AG04449 (cell line): ENCODE results near the gene C10orf53.

Experiments
- CTCF ChIA-PET: fragments of 350-600 bp; formaldehyde crosslinking; extraction: SDS; loops from one replicate; lab custom pipeline; 2021; ENCODE audit warnings: antibody characterized with exemption; lab: Yijun Ruan, JAX
- POLR2A ChIA-PET: fragments of 400-600, 350-600 bp; formaldehyde crosslinking; extraction: SDS; loops from one replicate; lab custom pipeline; 2020; ENCODE audit warnings: antibody characterized with exemption, inconsistent platforms; lab: Yijun Ruan, JAX
- DNase-seq: peaks from one replicate; pipeline ENCODE4 v3.0.0-alpha.2; 2010; ENCODE audit warnings: low read depth, low spot score
- H3K4me3 ChIP-seq: 2 replicates; pipeline ENCODE4 v1.5.1; 2011; ENCODE audit warnings: low read depth, mild to moderate bottlenecking, control low read depth, low read length
- CTCF ChIP-seq: IDR thresholded peaks from one replicate; pipeline ENCODE4 v1.5.1; 2011; ENCODE audit warnings: mild to moderate bottlenecking, moderate library complexity, low read length, control low read depth, inconsistent platforms; ENCODE audit not compliant: insufficient read depth; ENCODE audit errors: missing control alignments

C10orf53 gene

GRCh38 chr10:49736564-49737113 lies 57.2 kb downstream of the C10orf53 start:
- CTCF ChIA-PET: no interaction called here
- TF ChIP-seq CTCF: no peak
- no peak overlapping the region for H3K4me3 ChIP-seq
- DNase-seq: no peak
- POLR2A ChIA-PET: no interaction called here

DNA sequence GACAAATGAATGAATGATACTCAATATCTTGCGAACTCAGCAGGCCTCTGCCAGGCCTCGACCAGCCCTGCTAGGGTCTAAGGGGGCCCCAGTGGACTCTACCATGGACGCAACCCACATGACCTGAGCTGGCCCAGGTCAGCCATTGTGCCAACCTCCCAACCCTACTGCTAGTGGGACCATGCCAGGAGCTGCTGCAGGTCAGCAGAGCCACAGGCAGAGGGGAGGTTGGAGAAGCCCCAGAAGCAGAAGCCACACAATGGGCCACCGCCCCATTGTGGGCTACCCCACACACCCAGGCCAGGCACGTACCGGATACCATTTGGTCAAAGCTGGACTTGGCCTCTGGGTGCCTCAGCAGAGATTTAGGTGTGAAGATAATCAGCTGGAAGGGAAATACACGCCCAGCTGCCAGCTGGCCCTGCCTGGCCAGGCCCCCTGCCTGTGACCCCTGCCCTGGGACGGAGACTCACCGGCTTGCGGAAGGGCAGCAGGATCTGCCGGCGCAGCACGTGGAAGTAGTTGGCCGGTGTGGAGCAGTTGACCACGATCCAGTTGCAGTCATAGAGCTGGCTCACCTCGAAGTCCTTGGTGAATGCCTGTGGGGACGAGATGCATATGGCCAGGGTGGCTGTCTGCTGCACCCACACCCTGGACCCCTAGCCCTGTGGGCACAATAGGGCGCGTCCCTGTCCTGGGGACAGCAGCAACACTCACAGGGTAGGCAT lies 58.2 kb downstream of the C10orf53 start:
- H3K4me3 ChIP-seq: no peak overlapping the region
- DNase-seq: no peak
- TF ChIP-seq CTCF: no peak
- CTCF ChIA-PET: no interaction called here
- POLR2A ChIA-PET: no interaction called here

- CTCF ChIA-PET: no interaction called here
- POLR2A ChIA-PET: no interaction called here
- H3K4me3 ChIP-seq: no peak overlapping the region
- no peak for DNase-seq
- no peak for TF ChIP-seq CTCF
Observed at GRCh38 chr10:49738616-49739360, 59.3 kb downstream of the C10orf53 start.

DNA sequence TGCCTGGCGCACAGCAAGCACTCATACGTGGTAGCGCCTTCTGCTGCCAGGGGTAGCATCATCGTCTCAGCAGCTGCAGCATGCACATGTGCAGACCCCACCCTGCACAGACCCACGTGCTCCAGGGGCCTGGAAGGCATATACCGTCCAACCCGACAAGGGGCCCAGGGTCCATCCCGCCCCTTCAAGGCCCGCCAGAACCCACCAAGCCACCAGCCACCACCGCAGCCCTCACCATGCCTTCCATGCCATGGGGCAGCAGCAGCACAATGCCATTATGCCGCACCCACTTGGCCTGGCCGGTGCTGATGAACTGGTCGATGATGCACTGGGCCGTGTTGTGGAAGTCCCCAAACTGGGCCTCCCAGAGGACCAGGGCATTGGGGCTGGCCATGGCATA lies 60.0 kb downstream of the C10orf53 start:
- TF ChIP-seq CTCF: no peak
- ChIA-PET POLR2A (no interaction called here), CTCF (no interaction called here)
- no peak overlapping the region for H3K4me3 ChIP-seq
- no peak for DNase-seq

- POLR2A ChIA-PET: no interaction called here
- CTCF ChIA-PET: no interaction called here
- no peak for DNase-seq
- TF ChIP-seq CTCF: no peak
- no peak overlapping the region for H3K4me3 ChIP-seq
Observed at GRCh38 chr10:49740346-49741107, 61.1 kb downstream of the C10orf53 start.
